M059J (cell line): ENCODE data around the gene RFTN1. TPM values are rescaled to one million over a fixed set of nuclear protein-coding genes. Genes with fewer than 3 reads are reported as not detected.

Source experiments
- DNase-seq: peaks from one replicate; pipeline ENCODE4 v3.0.0-alpha.2; 2012; ENCODE audit warnings: low read depth
- total RNA-seq: library from RNA; depleted of rRNA; stranded (reverse); fragments of >200 nt; shearing (Covaris generic); gene quantifications from 2 replicates; pipeline ENCODE4 v1.2.3, GENCODE V29; 2014

Gene RFTN1
- total RNA-seq, 1 experiment from 2014 or later, result 39.3 TPM

- DNase-seq, result no peak
Measured at GRCh38 chr3:16487511-16488175, 25.9 kb downstream of the RFTN1 start.

DNA sequence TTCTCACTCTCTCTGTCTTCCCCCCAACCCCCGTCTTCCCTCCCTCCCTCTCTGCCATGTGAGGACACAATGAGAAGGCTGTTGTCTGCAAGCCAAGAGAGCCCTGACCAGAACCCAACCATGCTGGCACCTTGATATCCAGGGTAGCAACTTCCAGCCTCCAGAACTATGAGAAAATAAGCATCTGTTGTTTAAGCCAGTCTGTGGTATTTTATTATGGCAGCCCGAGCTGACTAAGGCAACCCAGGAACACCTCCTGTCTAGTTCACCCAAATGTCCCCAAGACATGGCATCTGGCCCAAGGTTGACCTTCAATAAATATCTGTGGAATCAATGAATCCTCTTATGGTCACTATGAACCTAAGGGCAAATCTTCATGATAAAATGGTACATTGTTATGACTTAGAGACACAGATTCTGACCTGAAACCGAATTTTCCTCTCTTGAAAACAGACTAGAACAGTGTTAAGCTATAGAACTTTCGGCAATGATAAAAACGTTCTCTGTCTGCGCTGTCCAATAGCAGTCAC is 26.5 kb downstream of the RFTN1 start:
- DNase-seq, result no peak

DNA sequence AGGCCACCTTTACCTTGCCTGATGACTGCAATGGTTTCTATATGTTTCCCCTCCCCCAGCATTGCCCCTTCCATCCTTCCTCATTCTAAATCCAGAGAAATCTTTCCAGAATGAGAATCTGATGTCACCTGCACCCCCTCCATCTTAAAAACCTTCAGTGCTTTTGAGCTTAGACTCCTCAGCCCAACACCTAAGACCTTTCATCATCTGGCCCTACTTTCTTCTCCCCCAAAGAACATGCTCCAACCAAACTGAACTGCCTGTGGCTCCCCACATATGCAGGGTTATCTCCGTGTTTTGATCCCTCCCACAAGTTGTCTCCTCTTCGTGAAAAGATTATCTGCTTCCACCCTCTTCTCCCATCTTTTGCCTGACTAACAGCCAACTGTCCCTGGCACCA is 27.3 kb downstream of the RFTN1 start:
- no peak for DNase-seq

- peak; percentile 15 for DNase-seq
Measured at GRCh38 chr3:16485395-16485992, 28.0 kb downstream of the RFTN1 start.

GRCh38 chr3:16484984-16485383 is 28.5 kb downstream of the RFTN1 start:
- no peak for DNase-seq

- DNase-seq, result peak; percentile 97
Measured at GRCh38 chr3:16484216-16484615, 29.3 kb downstream of the RFTN1 start.

DNA sequence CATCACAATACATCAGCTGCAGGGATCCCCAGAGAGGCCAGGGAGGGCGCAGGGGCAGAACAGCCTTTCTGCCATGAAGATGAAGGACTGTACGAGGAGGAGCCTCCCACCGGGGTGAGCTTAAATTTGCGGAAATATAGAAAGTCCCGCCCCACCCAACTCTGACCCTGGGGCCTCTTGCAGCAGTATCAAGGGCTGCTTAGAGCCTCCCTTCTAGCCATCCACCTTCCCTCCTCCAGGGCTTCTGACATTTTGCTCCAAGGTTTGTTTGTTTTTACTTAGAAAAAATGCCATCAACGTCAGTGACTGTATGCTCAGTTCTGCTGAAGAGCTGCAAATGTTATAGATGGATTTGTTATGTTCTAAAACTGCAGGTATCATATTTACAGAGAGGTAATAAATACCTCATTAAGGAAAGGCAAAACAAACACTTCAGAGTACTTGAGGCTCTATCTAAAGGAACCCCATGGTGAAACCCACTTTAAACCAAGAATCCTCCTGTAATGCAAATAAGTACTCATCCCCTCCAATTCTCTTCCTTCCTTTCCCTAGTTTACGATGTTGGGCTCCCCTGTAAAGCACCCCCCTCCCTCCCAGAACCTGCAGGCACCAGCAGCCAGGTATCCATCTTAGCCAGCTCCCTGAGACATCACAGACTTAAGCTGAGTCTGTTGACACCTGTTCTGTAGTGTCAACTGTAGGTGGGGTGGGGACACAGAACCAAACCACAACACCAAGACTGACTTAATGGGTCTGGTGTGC is 30.5 kb downstream of the RFTN1 start:
- no peak for DNase-seq

GRCh38 chr3:16482194-16482769 is 31.2 kb downstream of the RFTN1 start:
- no peak for DNase-seq

GRCh38 chr3:16481546-16481897 is 32.0 kb downstream of the RFTN1 start:
- no peak for DNase-seq

- peak; percentile 53 for DNase-seq
Measured at GRCh38 chr3:16480861-16481545, 32.5 kb downstream of the RFTN1 start.

- peak; percentile 93 for DNase-seq
Measured at GRCh38 chr3:16478516-16478915, 35.0 kb downstream of the RFTN1 start.

DNA sequence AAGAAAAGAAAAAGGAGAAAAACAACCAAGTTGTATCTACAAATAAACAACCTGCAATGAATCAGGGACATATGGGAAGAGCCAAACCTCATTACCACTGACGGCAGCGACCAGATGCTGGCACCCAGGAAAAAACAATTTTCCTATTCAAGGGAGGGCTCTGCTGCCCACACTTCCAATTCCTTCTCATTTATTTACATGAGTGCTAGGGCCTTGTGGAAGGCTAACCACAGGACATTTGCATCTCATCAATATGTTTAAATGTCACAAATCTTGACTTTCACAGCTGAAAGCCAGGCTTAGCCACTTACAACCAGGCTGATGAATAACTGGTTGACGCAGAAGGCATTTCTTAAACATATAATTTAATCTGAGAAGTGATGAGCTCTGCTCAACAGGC is 36.0 kb downstream of the RFTN1 start:
- peak; percentile 14 for DNase-seq

- peak; percentile 25 for DNase-seq
Measured at GRCh38 chr3:16477056-16477455, 36.4 kb downstream of the RFTN1 start.

DNA sequence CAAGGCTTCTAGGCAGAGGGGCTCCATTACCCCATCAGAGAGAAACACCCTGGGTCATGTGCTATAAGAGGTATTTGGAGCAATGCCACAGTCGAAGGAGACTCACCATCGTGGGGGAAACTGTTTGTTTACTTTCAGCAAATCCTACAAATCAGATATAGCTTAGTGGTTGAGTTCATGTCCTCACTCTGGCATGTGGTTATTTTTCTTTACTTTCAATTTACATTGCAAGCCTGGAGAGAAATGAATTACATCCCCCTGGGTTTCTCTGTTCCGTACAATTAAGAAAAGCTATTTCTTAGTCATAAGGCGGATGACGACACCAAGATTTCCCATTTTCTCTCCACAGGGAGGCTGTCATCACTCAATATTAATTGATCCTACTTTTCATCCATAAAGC is 36.9 kb downstream of the RFTN1 start:
- peak; percentile 92 for DNase-seq

DNA sequence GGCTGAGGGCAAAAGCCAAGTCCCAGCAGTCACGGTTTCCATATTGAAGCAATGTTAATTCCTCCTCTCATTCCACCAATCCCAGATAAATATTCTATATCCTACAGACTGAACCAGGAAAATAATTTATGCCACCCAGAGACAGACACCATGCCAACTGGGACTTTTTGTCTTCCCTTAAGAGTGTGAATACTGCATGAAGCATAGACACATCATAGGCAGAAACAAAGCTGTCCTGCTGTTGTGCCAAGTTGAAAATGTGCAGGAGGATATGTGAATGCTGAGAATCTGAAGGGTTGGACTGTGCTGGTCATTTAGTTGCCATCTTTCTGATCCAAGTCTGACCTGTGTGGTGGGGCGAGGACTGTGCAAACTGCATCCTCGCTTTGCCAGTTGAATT is 37.7 kb downstream of the RFTN1 start:
- no peak for DNase-seq

- no peak for DNase-seq
Measured at GRCh38 chr3:16474920-16475319, 38.6 kb downstream of the RFTN1 start.

DNA sequence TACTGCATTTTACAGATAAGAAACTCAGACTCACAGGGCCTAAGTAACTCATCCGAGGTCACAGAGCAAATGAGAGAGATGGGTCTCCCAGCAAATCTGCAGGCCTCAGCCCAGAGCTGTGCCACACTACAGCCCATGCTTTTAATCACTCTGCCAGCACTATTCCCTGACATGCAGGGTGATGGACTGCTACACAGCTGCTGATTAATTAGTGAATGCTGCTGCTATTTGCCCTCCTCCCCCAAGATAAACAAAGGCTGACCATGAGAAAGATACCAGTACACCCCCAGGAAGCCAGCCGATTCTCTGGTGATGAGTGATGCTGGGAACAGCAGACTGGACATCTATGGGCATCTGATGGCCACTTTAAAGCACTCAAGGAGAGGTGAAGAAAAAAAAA is 39.3 kb downstream of the RFTN1 start:
- peak; percentile 72 for DNase-seq

GRCh38 chr3:16472593-16472992 is 40.9 kb downstream of the RFTN1 start:
- DNase-seq, result no peak

GRCh38 chr3:16471897-16472296 is 41.6 kb downstream of the RFTN1 start:
- no peak for DNase-seq

GRCh38 chr3:16470590-16470989 is 42.9 kb downstream of the RFTN1 start:
- no peak for DNase-seq

- DNase-seq, result no peak
Measured at GRCh38 chr3:16468336-16469098, 45.0 kb downstream of the RFTN1 start.
